ENCODE measurements around the gene GTPBP1.

The GTPBP1 gene

DNA sequence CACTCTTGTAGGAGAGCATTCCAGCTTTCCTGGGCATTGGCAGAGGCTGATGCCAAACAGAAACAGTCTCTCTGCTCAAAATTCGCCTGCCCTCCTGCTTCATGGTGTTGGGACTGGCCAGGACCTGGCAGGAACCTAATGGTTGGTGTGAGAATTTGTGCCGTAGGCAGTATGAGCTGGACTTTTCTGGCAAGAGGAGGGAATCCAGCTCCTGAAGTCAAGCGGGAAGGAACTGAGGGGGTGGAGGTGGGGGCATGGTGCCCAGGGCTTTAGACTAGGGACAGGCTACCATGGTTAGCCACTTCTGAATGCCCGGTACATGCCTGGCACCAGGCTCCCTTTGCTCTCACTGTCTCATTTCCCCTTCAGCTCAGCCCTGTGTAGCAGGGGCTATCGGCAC, 30.9 kb upstream of the GTPBP1 start:
- Histone ChIP-seq H2AFZ (ENCODE audit: low read length) (no peak overlapping the region), H2BK5ac (ENCODE audit: low read length) (no peak overlapping the region), H4K8ac (ENCODE audit: low read depth, low read length) (no peak overlapping the region), H2BK120ac (ENCODE audit: low read depth, low read length) (no peak overlapping the region), H3K4ac (ENCODE audit: low read length) (no peak overlapping the region), H3K9me3 (replicated peaks in 1 of 2; ENCODE audit: control insufficient read depth in 2 of 2, insufficient read depth in 1 of 2, low read depth in 1 of 2, low read length in 2 of 2) (no peaks in the 10 kb centered on the region), H3K18ac (ENCODE audit: low read length) (no peak overlapping the region), H4K91ac (ENCODE audit: low read depth, low read length, poor library complexity) (no peak overlapping the region), H3K4me1 (ENCODE audit: control insufficient read depth in 2 of 2, insufficient read depth in 1 of 2, low read depth in 1 of 2, low read length in 2 of 2) (no peaks in the 10 kb centered on the region), H3K14ac (ENCODE audit: low read length) (no peak overlapping the region), H2BK12ac (ENCODE audit: low read length) (no peak overlapping the region), H3K4me3 (ENCODE audit: low read length in 2 of 2) (no peak overlapping the region), H3K9ac (ENCODE audit: low read depth, low read length, poor library complexity) (no peak overlapping the region), H3K4me2 (ENCODE audit: insufficient read depth, low read length, poor library complexity, severe bottlenecking) (no peak overlapping the region), H2AK5ac (ENCODE audit: low read depth, low read length) (no peak overlapping the region), H3K79me1 (ENCODE audit: low read depth, low read length) (no peaks in the 10 kb centered on the region), H2BK15ac (ENCODE audit: low read length) (no peak overlapping the region), H3K23ac (ENCODE audit: low read depth, low read length, poor library complexity) (no peak overlapping the region), H3K36me3 (replicated peaks in 1 of 2; ENCODE audit: control insufficient read depth in 2 of 2, insufficient read depth in 2 of 2, low read length in 2 of 2) (peaks cover 23 to 55% of the 10 kb centered on the region in 2 donors), H3K27me3 (ENCODE audit: control insufficient read depth in 3 of 3, insufficient read depth in 3 of 3, low read depth in 1 of 3, low read length in 3 of 3) (no peaks in the 10 kb centered on the region), H3K27ac (replicated peaks; ENCODE audit: low read length) (no peak overlapping the region)
- no CpG with 5 or more reads among the region's 5 CpGs for WGBS, 2 donors (ENCODE audit: extremely low coverage in 2 of 2, insufficient read length in 2 of 2, insufficient replicate concordance in 1 of 2)
- no peak for DNase-seq (ENCODE audit: low spot score)

DNA sequence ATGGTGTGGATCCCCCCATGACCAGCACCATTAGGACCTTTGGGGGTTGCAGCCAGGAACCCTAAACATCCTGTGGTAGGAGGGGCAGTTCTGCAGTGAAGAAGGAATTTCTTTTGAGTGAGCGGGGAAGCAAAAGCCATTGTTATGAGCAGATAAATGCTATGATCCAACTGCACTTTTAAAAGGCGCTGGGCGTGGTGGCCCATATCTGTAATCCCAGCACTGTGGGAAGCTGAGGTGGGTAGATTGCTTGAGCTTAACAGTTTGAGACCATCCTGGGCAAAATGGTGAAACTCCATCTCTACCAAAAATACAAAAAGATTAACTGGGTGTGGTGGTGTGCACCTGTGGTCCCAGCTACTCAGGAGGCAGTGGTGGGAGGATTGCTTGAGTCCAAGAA, 29.9 kb upstream of the GTPBP1 start:
- peaks cover 2% of the 10 kb centered on the region for H3K79me1 ChIP-seq (ENCODE audit: low read depth, low read length)
- H3K27ac ChIP-seq (replicated peaks; ENCODE audit: low read length): no peak overlapping the region
- no peak overlapping the region for H2AK5ac ChIP-seq (ENCODE audit: low read depth, low read length)
- no peaks in the 10 kb centered on the region for H3K27me3 ChIP-seq (ENCODE audit: control insufficient read depth in 3 of 3, insufficient read depth in 3 of 3, low read depth in 1 of 3, low read length in 3 of 3)
- H2BK15ac ChIP-seq (ENCODE audit: low read length): no peak overlapping the region
- H3K18ac ChIP-seq (ENCODE audit: low read length): no peak overlapping the region
- H3K23ac ChIP-seq (ENCODE audit: low read depth, low read length, poor library complexity): no peak overlapping the region
- H3K9ac ChIP-seq (ENCODE audit: low read depth, low read length, poor library complexity): no peak overlapping the region
- no peak overlapping the region for H2AFZ ChIP-seq (ENCODE audit: low read length)
- H4K8ac ChIP-seq (ENCODE audit: low read depth, low read length): no peak overlapping the region
- no peaks in the 10 kb centered on the region for H3K4me1 ChIP-seq (ENCODE audit: control insufficient read depth in 2 of 2, insufficient read depth in 1 of 2, low read depth in 1 of 2, low read length in 2 of 2)
- no peak for DNase-seq (ENCODE audit: low spot score)
- no CpG with 5 or more reads among the region's 3 CpGs for WGBS, 2 donors (ENCODE audit: extremely low coverage in 2 of 2, insufficient read length in 2 of 2, insufficient replicate concordance in 1 of 2)
- H3K14ac ChIP-seq (ENCODE audit: low read length): no peak overlapping the region
- peak overlapping the region in 1 of 2 donors; percentile 58 for H3K4me3 ChIP-seq (ENCODE audit: low read length in 2 of 2)
- H3K4ac ChIP-seq (ENCODE audit: low read length): no peak overlapping the region
- H3K36me3 ChIP-seq (replicated peaks in 1 of 2; ENCODE audit: control insufficient read depth in 2 of 2, insufficient read depth in 2 of 2, low read length in 2 of 2): peaks cover 21 to 56% of the 10 kb centered on the region in 2 donors
- no peak overlapping the region for H4K91ac ChIP-seq (ENCODE audit: low read depth, low read length, poor library complexity)
- H2BK12ac ChIP-seq (ENCODE audit: low read length): no peak overlapping the region
- H3K4me2 ChIP-seq (ENCODE audit: insufficient read depth, low read length, poor library complexity, severe bottlenecking): no peak overlapping the region
- no peaks in the 10 kb centered on the region for H3K9me3 ChIP-seq (replicated peaks in 1 of 2; ENCODE audit: control insufficient read depth in 2 of 2, insufficient read depth in 1 of 2, low read depth in 1 of 2, low read length in 2 of 2)
- no peak overlapping the region for H2BK5ac ChIP-seq (ENCODE audit: low read length)
- H2BK120ac ChIP-seq (ENCODE audit: low read depth, low read length): no peak overlapping the region

DNA sequence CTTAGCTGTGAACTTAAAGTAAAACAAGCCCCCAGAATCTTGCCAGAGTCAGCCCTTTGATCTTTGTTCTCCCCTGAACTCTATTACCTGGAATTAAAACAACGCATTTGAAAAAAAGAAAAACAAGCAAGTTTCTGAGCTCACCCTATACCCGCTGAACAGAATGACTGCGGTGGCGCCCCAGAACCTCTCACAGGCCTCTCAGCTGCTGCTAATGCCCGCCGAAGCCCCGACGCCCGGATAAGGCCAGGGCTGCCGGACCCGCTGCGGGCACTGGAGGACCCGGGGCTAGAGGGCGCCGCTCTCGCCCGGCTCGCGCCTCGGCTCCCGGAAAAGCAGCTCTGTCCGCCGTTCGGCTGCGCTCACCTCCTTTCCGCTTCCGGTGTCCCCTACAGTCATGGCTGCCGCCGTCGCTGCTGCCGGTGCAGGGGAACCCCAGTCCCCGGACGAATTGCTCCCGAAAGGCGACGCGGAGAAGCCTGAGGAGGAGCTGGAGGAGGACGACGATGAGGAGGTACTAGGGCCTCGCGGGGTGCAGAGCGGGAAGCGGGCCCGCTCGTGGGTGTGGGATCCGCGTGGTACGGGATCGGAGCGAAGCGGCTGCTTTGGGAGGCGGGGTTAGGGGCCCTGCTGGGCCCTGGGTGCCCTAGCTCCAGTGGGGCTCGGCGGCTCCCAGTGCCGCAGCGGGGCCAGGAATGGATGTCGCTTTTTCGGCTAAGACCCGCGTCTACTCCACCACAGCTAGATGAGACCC, 24.0 kb upstream of the GTPBP1 start, which contains the start of gene TOMM22:
TOMM22 (plus strand) TSS at position 376 of the 754 bp plus-strand sequence; CDS start at position 398, 22 bp downstream.
- WGBS, 2 donors (ENCODE audit: extremely low coverage in 2 of 2, insufficient read length in 2 of 2, insufficient replicate concordance in 1 of 2): no CpG with 5 or more reads among the region's 60 CpGs
- Histone ChIP-seq H2BK5ac (ENCODE audit: low read length) (peak within 1 kb of the TSS; percentile 77), H2BK15ac (ENCODE audit: low read length) (no peak within 1 kb of the TSS), H2AK5ac (ENCODE audit: low read depth, low read length) (peak within 1 kb of the TSS; percentile 87), H4K8ac (ENCODE audit: low read depth, low read length) (no peak within 1 kb of the TSS), H3K4me2 (ENCODE audit: insufficient read depth, low read length, poor library complexity, severe bottlenecking) (peak within 1 kb of the TSS; percentile 52), H3K9me3 (replicated peaks in 1 of 2; ENCODE audit: control insufficient read depth in 2 of 2, insufficient read depth in 1 of 2, low read depth in 1 of 2, low read length in 2 of 2) (peaks cover 6 to 7% of the 10 kb centered on the region in 2 donors), H3K27me3 (ENCODE audit: control insufficient read depth in 3 of 3, insufficient read depth in 3 of 3, low read depth in 1 of 3, low read length in 3 of 3) (no peaks in the 10 kb centered on the region), H3K79me1 (ENCODE audit: low read depth, low read length) (peaks cover 2% of the 10 kb centered on the region), H4K91ac (ENCODE audit: low read depth, low read length, poor library complexity) (no peak within 1 kb of the TSS), H3K18ac (ENCODE audit: low read length) (peak within 1 kb of the TSS; percentile 98), H3K4ac (ENCODE audit: low read length) (no peak within 1 kb of the TSS), H2AFZ (ENCODE audit: low read length) (peak within 1 kb of the TSS; percentile 97), H3K4me3 (ENCODE audit: low read length in 2 of 2) (peak within 1 kb of the TSS; percentile 88 to 99), H2BK12ac (ENCODE audit: low read length) (no peak within 1 kb of the TSS), H3K23ac (ENCODE audit: low read depth, low read length, poor library complexity) (peak within 1 kb of the TSS; percentile 97), H3K14ac (ENCODE audit: low read length) (no peak within 1 kb of the TSS), H3K36me3 (replicated peaks in 1 of 2; ENCODE audit: control insufficient read depth in 2 of 2, insufficient read depth in 2 of 2, low read length in 2 of 2) (peaks cover 29 to 46% of the 10 kb centered on the region in 2 donors), H2BK120ac (ENCODE audit: low read depth, low read length) (no peak within 1 kb of the TSS), H3K27ac (replicated peaks; ENCODE audit: low read length) (no peak within 1 kb of the TSS), H3K9ac (ENCODE audit: low read depth, low read length, poor library complexity) (peak within 1 kb of the TSS; percentile 96), H3K4me1 (ENCODE audit: control insufficient read depth in 2 of 2, insufficient read depth in 1 of 2, low read depth in 1 of 2, low read length in 2 of 2) (peaks cover 3 to 4% of the 10 kb centered on the region in 2 donors)
- DNase-seq (ENCODE audit: low spot score): peak; percentile 75

DNA sequence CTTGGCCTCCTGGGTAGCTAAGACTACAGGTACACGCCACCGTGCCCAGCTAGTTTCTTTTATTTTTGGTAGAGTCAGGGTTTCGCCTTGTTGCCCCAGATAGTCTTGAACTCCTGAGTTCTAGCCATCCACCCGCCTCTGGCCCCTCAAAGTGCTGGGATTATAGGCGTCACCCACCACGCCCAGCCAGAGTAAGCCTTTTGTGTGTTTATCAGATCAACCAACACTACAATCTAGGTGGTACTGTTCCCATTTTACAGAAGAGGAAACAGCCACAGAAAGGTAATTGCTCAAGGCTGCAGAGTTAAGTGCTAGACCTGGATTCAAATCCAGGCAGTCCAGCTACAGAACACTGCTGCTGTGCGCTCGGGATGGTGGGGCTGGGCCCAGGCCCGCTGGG, 20.8 kb upstream of the GTPBP1 start:
- peaks cover 5% of the 10 kb centered on the region for H3K79me1 ChIP-seq (ENCODE audit: low read depth, low read length)
- H2BK120ac ChIP-seq (ENCODE audit: low read depth, low read length): no peak overlapping the region
- WGBS, 2 donors (ENCODE audit: extremely low coverage in 2 of 2, insufficient read length in 2 of 2, insufficient replicate concordance in 1 of 2): no CpG with 5 or more reads among the region's 9 CpGs
- H3K4me2 ChIP-seq (ENCODE audit: insufficient read depth, low read length, poor library complexity, severe bottlenecking): no peak overlapping the region
- peaks cover 6 to 7% of the 10 kb centered on the region in 2 donors for H3K9me3 ChIP-seq (replicated peaks in 1 of 2; ENCODE audit: control insufficient read depth in 2 of 2, insufficient read depth in 1 of 2, low read depth in 1 of 2, low read length in 2 of 2)
- no peak overlapping the region for H4K91ac ChIP-seq (ENCODE audit: low read depth, low read length, poor library complexity)
- H3K36me3 ChIP-seq (replicated peaks in 1 of 2; ENCODE audit: control insufficient read depth in 2 of 2, insufficient read depth in 2 of 2, low read length in 2 of 2): peaks cover 43 to 74% of the 10 kb centered on the region in 2 donors
- no peak overlapping the region for H2AK5ac ChIP-seq (ENCODE audit: low read depth, low read length)
- no peak overlapping the region for H3K4me3 ChIP-seq (ENCODE audit: low read length in 2 of 2)
- H3K23ac ChIP-seq (ENCODE audit: low read depth, low read length, poor library complexity): no peak overlapping the region
- no peak overlapping the region for H2BK12ac ChIP-seq (ENCODE audit: low read length)
- no peak overlapping the region for H3K14ac ChIP-seq (ENCODE audit: low read length)
- H3K4me1 ChIP-seq (ENCODE audit: control insufficient read depth in 2 of 2, insufficient read depth in 1 of 2, low read depth in 1 of 2, low read length in 2 of 2): peaks cover 3 to 4% of the 10 kb centered on the region in 2 donors
- no peak overlapping the region for H2BK15ac ChIP-seq (ENCODE audit: low read length)
- H3K9ac ChIP-seq (ENCODE audit: low read depth, low read length, poor library complexity): no peak overlapping the region
- no peak for DNase-seq (ENCODE audit: low spot score)
- no peak overlapping the region for H4K8ac ChIP-seq (ENCODE audit: low read depth, low read length)
- H3K27me3 ChIP-seq (ENCODE audit: control insufficient read depth in 3 of 3, insufficient read depth in 3 of 3, low read depth in 1 of 3, low read length in 3 of 3): no peaks in the 10 kb centered on the region
- H2BK5ac ChIP-seq (ENCODE audit: low read length): no peak overlapping the region
- H3K18ac ChIP-seq (ENCODE audit: low read length): no peak overlapping the region
- H3K27ac ChIP-seq (replicated peaks; ENCODE audit: low read length): no peak overlapping the region
- no peak overlapping the region for H2AFZ ChIP-seq (ENCODE audit: low read length)
- no peak overlapping the region for H3K4ac ChIP-seq (ENCODE audit: low read length)
